ENCODE measurements around the gene SIPA1L3.

Gene SIPA1L3

DNA sequence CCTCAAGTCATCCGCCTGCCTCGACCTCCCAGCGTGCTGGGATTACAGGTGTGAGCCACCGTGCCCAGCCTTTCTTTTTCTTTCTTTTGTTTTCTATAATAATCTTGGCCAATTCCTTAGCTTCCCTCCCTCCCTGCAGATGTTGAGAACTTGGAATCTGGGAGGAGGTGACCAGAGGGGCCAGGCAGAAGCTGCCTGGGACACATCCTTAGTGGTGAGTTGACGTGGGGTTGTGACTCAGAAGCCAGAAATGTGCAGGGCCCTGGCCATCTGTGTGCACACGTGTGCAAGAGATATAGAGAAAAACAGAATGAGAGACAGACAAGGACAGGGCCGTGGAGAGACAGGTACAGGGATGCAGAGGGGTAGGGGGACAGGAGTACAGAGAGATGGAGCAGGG is 154.3 kb downstream of the SIPA1L3 start:
- Histone ChIP-seq H3K4me2 (ENCODE audit: low read depth, low read length, poor library complexity, severe bottlenecking) (no peak overlapping the region), H3K4me3 (ENCODE audit: insufficient read depth, low read length, poor library complexity, severe bottlenecking) (no peak overlapping the region), H3K9me2 (replicated peaks; ENCODE audit: insufficient read depth, low read length) (no peaks in the 10 kb centered on the region), H3K9me3 (ENCODE audit: insufficient read depth, low read length) (no peaks in the 10 kb centered on the region), H3K27me3 (ENCODE audit: low read length) (no peaks in the 10 kb centered on the region), H3K9ac (ENCODE audit: low read length) (no peak overlapping the region), H3K36me3 (ENCODE audit: low read length) (0 out of 2 replicates have a peak, but pooled peaks cover 3% of the 10 kb centered on the region), H3K79me2 (ENCODE audit: insufficient read depth, low read length) (peaks cover 73% of the 10 kb centered on the region), H3K27ac (ENCODE audit: low read depth, low read length) (no peak overlapping the region), H3F3A (ENCODE audit: insufficient read depth) (peaks cover 3% of the 10 kb centered on the region; the same call in 1 of the 2 replicates), H2AFZ (ENCODE audit: low read depth, low read length, severe bottlenecking) (no peak overlapping the region), H4K20me1 (ENCODE audit: low read depth, low read length) (no peaks in the 10 kb centered on the region)
- no peak for TF ChIP-seq EZH2phosphoT487 (conservative IDR thresholded peaks at IDR 0.05; ENCODE audit: low read length)
- TF ChIP-seq, protein P1, sequence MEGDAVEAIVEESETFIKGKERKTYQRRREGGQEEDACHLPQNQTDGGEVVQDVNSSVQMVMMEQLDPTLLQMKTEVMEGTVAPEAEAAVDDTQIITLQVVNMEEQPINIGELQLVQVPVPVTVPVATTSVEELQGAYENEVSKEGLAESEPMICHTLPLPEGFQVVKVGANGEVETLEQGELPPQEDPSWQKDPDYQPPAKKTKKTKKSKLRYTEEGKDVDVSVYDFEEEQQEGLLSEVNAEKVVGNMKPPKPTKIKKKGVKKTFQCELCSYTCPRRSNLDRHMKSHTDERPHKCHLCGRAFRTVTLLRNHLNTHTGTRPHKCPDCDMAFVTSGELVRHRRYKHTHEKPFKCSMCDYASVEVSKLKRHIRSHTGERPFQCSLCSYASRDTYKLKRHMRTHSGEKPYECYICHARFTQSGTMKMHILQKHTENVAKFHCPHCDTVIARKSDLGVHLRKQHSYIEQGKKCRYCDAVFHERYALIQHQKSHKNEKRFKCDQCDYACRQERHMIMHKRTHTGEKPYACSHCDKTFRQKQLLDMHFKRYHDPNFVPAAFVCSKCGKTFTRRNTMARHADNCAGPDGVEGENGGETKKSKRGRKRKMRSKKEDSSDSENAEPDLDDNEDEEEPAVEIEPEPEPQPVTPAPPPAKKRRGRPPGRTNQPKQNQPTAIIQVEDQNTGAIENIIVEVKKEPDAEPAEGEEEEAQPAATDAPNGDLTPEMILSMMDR (IDR thresholded peaks at IDR 0.05; ENCODE audit: insufficient read depth, low read length, poor library complexity, severe bottlenecking): no peak

DNA sequence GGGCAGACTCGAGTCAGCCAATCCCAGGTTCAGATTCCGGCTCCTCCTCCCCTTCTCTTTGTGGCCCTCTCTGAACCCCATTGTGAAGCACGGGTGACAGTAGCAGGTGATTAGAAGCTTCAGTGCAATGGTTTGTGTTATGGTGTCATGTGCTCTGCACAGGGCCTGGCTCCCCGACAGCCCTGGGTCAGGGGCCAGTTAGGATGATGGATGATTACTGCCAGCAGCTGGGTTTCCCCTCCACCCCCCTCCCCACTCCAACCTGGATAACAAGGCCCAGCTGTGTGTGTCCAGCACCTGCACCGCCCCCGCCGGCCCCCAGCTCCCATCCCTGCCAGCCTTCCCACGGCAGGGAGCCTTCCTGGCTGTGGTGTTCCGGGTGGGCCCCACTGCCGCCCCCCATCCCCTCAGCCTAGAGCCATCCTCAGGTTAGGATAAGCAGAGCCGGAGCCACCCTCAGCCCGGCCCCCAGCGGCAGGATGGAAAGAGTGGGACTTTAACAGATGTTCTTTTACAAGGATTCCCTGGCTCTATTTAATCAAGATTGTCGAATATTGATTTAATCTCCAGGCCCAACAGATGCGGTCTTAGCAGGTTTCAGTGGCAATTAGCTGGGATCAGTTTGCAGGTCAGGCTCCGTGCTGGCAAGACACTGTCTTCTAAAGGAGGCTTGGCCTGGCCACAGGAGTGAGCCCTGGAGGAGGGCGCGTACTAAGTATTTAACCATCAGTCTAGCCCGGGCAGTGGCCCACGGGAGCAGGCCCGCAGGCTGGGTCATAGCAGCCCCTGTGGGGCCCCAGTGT is 156.2 kb downstream of the SIPA1L3 start:
- no peaks in the 10 kb centered on the region for H3K9me3 ChIP-seq (ENCODE audit: insufficient read depth, low read length)
- H3K79me2 ChIP-seq (ENCODE audit: insufficient read depth, low read length): peaks cover 67% of the 10 kb centered on the region
- H3F3A ChIP-seq (ENCODE audit: insufficient read depth): peaks cover 3% of the 10 kb centered on the region; the same call in 1 of the 2 replicates
- no peak overlapping the region for H3K9ac ChIP-seq (ENCODE audit: low read length)
- TF ChIP-seq, protein P1 (IDR thresholded peaks at IDR 0.05; ENCODE audit: insufficient read depth, low read length, poor library complexity, severe bottlenecking): no peak
- H3K4me2 ChIP-seq (ENCODE audit: low read depth, low read length, poor library complexity, severe bottlenecking): no peak overlapping the region
- H3K4me3 ChIP-seq (ENCODE audit: insufficient read depth, low read length, poor library complexity, severe bottlenecking): no peak overlapping the region
- no peaks in the 10 kb centered on the region for H3K27me3 ChIP-seq (ENCODE audit: low read length)
- H4K20me1 ChIP-seq (ENCODE audit: low read depth, low read length): no peaks in the 10 kb centered on the region
- H3K36me3 ChIP-seq (ENCODE audit: low read length): 0 out of 2 replicates have a peak, but pooled peaks cover 3% of the 10 kb centered on the region
- no peak overlapping the region for H2AFZ ChIP-seq (ENCODE audit: low read depth, low read length, severe bottlenecking)
- H3K9me2 ChIP-seq (replicated peaks; ENCODE audit: insufficient read depth, low read length): no peaks in the 10 kb centered on the region
- H3K27ac ChIP-seq (ENCODE audit: low read depth, low read length): no peak overlapping the region

DNA sequence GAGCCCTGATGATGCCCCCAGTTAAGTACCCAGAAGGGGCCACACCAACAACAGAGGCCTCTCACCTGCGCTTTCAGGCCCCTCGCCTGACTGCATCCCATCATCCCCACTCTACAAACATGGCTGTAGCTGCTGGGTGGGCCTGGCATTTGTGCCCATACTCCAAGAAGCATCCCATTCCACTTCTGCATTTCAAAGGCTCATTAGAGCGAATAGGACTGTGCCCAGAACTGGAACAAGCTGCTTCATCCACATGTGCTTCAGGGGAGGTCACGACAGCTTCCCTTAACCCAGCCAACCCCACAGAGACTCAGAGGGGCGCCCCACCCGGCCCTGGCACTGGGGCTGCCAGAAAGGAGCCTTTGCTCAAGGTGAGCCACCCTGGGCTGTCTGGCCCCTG is 156.9 kb downstream of the SIPA1L3 start:
- TF ChIP-seq, protein P1 (IDR thresholded peaks at IDR 0.05; ENCODE audit: insufficient read depth, low read length, poor library complexity, severe bottlenecking): no peak
- TF ChIP-seq EZH2phosphoT487 (conservative IDR thresholded peaks at IDR 0.05; ENCODE audit: low read length): no peak
- Histone ChIP-seq H4K20me1 (ENCODE audit: low read depth, low read length) (no peaks in the 10 kb centered on the region), H3K79me2 (ENCODE audit: insufficient read depth, low read length) (peaks cover 70% of the 10 kb centered on the region), H3K9ac (ENCODE audit: low read length) (no peak overlapping the region), H3K27ac (ENCODE audit: low read depth, low read length) (no peak overlapping the region), H3K9me2 (replicated peaks; ENCODE audit: insufficient read depth, low read length) (no peaks in the 10 kb centered on the region), H3K4me2 (ENCODE audit: low read depth, low read length, poor library complexity, severe bottlenecking) (no peak overlapping the region), H3K9me3 (ENCODE audit: insufficient read depth, low read length) (no peaks in the 10 kb centered on the region), H2AFZ (ENCODE audit: low read depth, low read length, severe bottlenecking) (no peak overlapping the region), H3K36me3 (ENCODE audit: low read length) (0 out of 2 replicates have a peak, but pooled peaks cover 3% of the 10 kb centered on the region), H3K4me3 (ENCODE audit: insufficient read depth, low read length, poor library complexity, severe bottlenecking) (no peak overlapping the region), H3K27me3 (ENCODE audit: low read length) (no peaks in the 10 kb centered on the region), H3F3A (ENCODE audit: insufficient read depth) (peaks cover 3% of the 10 kb centered on the region; the same call in 1 of the 2 replicates)

All from SU-DHL-6 (cell line).